HCT116 (cell line): ENCODE results near the gene CXCR2.

Source experiments
- CTCF ChIP-seq, 3 experiments: fragments of 200-600 bp in 1 of 3; sonication (generic) in 1 of 3; IDR thresholded peaks in 2 of 3; conservative IDR thresholded peaks in 1 of 3; 2 replicates each; pipeline ENCODE4 v1.5.1; 2012 to 2017; ENCODE audit warnings: low read depth in 2 of 3, low read length in 2 of 3, antibody characterized with exemption in 1 of 3, borderline replicate concordance in 1 of 3, control low read depth in 1 of 3, mild to moderate bottlenecking in 1 of 3, mixed read lengths in 1 of 3, mixed run types in 1 of 3, moderate library complexity in 1 of 3; ENCODE audit not compliant: insufficient read depth in 1 of 3
- EZH2 ChIP-seq: fragments of 200-600 bp; sonication (generic); IDR thresholded peaks from 2 replicates; pipeline ENCODE4 v1.6.1; 2017; ENCODE audit warnings: antibody characterized with exemption, mixed run types
- JUND ChIP-seq: IDR thresholded peaks from 2 replicates; pipeline ENCODE4 v1.6.1; 2012
- MAX ChIP-seq: IDR thresholded peaks from 2 replicates; pipeline ENCODE4 v1.6.1; 2012
- POLR2A ChIP-seq: IDR thresholded peaks from 2 replicates; pipeline ENCODE4 v1.7.0; 2011; ENCODE audit warnings: borderline replicate concordance; ENCODE audit not compliant: insufficient read depth, insufficient read length; ENCODE audit errors: extremely low read depth
- RAD21 ChIP-seq: IDR thresholded peaks from 2 replicates; pipeline ENCODE4 v1.6.1; 2012; ENCODE audit warnings: low read depth, mild to moderate bottlenecking
- TCF7L2 ChIP-seq: IDR thresholded peaks from 2 replicates; pipeline ENCODE4 v1.7.0; 2011; ENCODE audit warnings: borderline replicate concordance, inconsistent platforms; ENCODE audit not compliant: insufficient read depth, insufficient read length; ENCODE audit errors: extremely low read depth
- ZBTB33 ChIP-seq: IDR thresholded peaks from 2 replicates; pipeline ENCODE4 v1.6.1; 2011; ENCODE audit warnings: mild to moderate bottlenecking, low read length, moderate library complexity; ENCODE audit not compliant: insufficient replicate concordance; ENCODE audit errors: extremely low read depth

DNA sequence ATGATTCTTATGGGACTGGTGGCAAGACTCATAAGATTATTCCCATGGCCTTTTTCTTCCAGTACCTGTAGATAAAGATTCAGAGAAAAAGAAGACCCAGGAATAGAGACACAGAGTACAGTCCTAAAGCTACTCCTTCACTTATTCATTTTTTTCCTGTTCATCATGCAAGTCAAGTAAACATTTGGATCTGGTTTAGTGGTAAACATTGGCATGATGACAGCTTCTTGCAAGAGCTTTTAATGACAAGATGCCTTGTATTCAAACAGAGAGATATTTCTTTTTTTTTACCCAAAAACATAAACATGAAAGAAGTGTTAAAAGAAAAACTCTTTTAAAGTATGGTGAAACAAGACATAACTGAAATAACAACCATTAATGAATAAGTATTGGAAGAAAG is 20.2 kb downstream of the CXCR2 start:
- TF ChIP-seq RAD21 (no peak), TCF7L2 (no peak), POLR2A (no peak), CTCF (IDR thresholded peaks at IDR 0.05 in 2 of 3, conservative IDR thresholded peaks at IDR 0.05 in 1 of 3; ENCODE audit: borderline replicate concordance in 1 of 3, insufficient read depth in 1 of 3, low read depth in 2 of 3, low read length in 2 of 3) (no peak), EZH2 (no peak), JUND (no peak), ZBTB33 (no peak), MAX (no peak)
